HUES64 (cell line): ENCODE data around the gene CHCHD5. TPM values are rescaled to one million over a fixed set of nuclear protein-coding genes. Genes with fewer than 3 reads are reported as not detected.
A peak's percentile ranks its signal among the peaks of the same experiment; 100 is the strongest.
"Not testable (repeated sequence)": the region's sequence is repeated elsewhere in the genome, so short reads cannot be mapped to it uniquely, and the experiment has no call there.

Experiments used
- H3K27ac ChIP-seq: 2 replicates; pipeline ENCODE4 v1.7.0; 2013; ENCODE audit warnings: low read depth, low read length, inconsistent platforms
- H3K27me3 ChIP-seq: 2 replicates; pipeline ENCODE4 v1.6.1; 2013; ENCODE audit warnings: mild to moderate bottlenecking, low read length; ENCODE audit not compliant: insufficient read depth
- H3K36me3 ChIP-seq: 2 replicates; pipeline ENCODE4 v1.6.1; 2013; ENCODE audit warnings: mild to moderate bottlenecking, low read length; ENCODE audit not compliant: insufficient read depth
- H3K4me1 ChIP-seq: 2 replicates; pipeline ENCODE4 v1.6.1; 2013; ENCODE audit warnings: mild to moderate bottlenecking, low read length, moderate library complexity; ENCODE audit not compliant: insufficient read depth
- H3K4me3 ChIP-seq: 2 replicates; pipeline ENCODE4 v1.5.1; 2013; ENCODE audit warnings: mild to moderate bottlenecking, low read length, moderate library complexity
- H3K9ac ChIP-seq: 2 replicates; pipeline ENCODE4 v1.6.1; 2013; ENCODE audit warnings: mild to moderate bottlenecking, low read depth, low read length
- H3K9me3 ChIP-seq: 2 replicates; pipeline ENCODE4 v1.6.1; 2013; ENCODE audit warnings: low read depth, low read length; ENCODE audit not compliant: insufficient read depth
- WGBS: fragments of 150-250, 120-280 bp; methylation state at CpG from one replicate; pipeline ENCODE4 v1.1.7; 2013; ENCODE audit warnings: missing lambda C conversion rate; 5-methylcytosine and 5-hydroxymethylcytosine counted together
- polyA plus RNA-seq, 2 experiments: library from polyadenylated mRNA; stranded (reverse); fragments of 50-300 nt; gene quantifications; one replicate each; pipeline ENCODE4 v1.2.3, GENCODE V29; 2013

Gene CHCHD5, protein sequence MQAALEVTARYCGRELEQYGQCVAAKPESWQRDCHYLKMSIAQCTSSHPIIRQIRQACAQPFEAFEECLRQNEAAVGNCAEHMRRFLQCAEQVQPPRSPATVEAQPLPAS
- 36.2 TPM for polyA plus RNA-seq (2013, experiment 1 of 2)
- 31.2 TPM for polyA plus RNA-seq (2013, experiment 2 of 2)

DNA sequence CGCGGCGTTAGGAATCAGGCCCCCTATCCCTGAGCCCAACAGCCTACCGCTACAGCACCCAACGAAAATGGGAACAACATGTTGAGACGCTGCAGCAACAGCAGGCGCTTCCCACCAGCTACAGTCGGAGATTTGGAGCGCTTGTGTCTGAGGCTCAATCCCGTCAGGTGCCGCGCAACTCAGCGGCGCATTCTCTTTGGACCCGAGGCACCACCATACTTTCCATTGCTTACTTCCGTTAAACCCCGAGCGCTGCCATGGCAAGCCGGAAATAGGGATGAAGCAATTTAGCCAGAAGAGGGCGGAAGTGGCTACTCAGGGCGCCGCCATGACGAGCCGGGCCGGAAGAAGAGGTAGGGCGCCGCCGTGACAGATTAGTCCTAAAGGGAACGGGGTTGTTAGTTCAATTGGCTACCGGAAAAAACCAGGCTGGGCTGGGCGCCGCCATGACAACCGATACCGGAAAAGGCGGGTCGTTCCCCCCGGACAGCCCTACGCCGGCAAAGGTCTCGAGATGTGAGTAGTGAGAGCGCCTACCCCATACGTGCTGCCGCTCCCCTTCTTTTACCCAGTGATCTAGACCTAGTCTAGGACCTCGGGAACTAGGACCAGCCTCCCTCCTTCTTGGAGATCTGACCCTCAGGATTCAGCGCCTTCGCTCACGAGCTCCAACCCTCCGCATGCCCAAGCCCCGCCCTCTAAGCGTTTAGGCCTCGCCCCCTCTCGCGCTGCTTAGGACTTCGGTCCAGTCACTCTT lies at the start of gene CHCHD5:
TSS of gene CHCHD5 (plus strand) at position 476 of the 757 bp plus-strand sequence. CDS start at position 515, 39 bp downstream.
- Histone ChIP-seq H3K27ac (peak within 1 kb of the TSS; percentile 89), H3K4me1 (peaks cover 7% of the 10 kb centered on the region), H3K4me3 (peak within 1 kb of the TSS; percentile 75), H3K9ac (peak within 1 kb of the TSS; percentile 75), H3K27me3 (no peaks in the 10 kb centered on the region), H3K36me3 (peaks cover 26% of the 10 kb centered on the region), H3K9me3 (no peaks in the 10 kb centered on the region)
- WGBS = under 1% methylated on average over 54 of the region's 54 CpGs

DNA sequence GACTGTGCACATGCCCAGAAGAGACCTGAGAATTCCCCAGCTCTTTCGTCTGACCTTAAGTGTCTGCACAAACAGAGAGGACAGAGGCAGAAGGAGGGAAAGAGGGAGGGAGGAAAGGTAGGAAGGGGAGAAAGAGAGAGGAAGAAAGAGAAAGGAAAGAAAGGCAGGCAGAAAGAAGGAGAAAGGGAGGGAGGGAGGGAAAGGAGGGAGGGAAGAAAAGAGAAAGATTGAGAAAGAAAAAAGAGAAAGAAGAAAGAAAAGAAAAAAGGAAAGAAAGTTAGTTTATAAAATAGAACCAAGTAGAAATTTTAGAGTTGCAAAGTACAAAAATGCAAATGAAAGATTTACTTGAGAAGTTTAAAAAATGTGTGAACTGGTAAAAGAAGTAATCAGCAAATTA lies 49.6 kb upstream of the CHCHD5 start:
- H3K27me3 ChIP-seq = no peaks in the 10 kb centered on the region
- 77% methylated on average over 1 of the region's 1 CpG for WGBS
- no peaks in the 10 kb centered on the region for H3K4me1 ChIP-seq
- no peak overlapping the region for H3K9ac ChIP-seq
- H3K36me3 ChIP-seq = peaks cover 30% of the 10 kb centered on the region
- H3K4me3 ChIP-seq = no peak overlapping the region
- no peak overlapping the region for H3K27ac ChIP-seq
- no peaks in the 10 kb centered on the region for H3K9me3 ChIP-seq

GRCh38 chr2:112536665-112537064 lies 47.7 kb upstream of the CHCHD5 start:
- H3K27ac ChIP-seq, H3K9ac ChIP-seq, H3K4me3 ChIP-seq, H3K9me3 ChIP-seq, H3K27me3 ChIP-seq, H3K4me1 ChIP-seq: not testable (repeated sequence)
- H3K36me3 ChIP-seq = peaks cover 13% of the 10 kb centered on the region

GRCh38 chr2:112539306-112539705 lies 45.1 kb upstream of the CHCHD5 start:
- Histone ChIP-seq H3K4me3 (no peak overlapping the region), H3K36me3 (no peaks in the 10 kb centered on the region), H3K9me3 (no peaks in the 10 kb centered on the region), H3K4me1 (peaks cover 3% of the 10 kb centered on the region; the same call in 1 of the 2 replicates), H3K27ac (no peak overlapping the region), H3K27me3 (no peaks in the 10 kb centered on the region), H3K9ac (no peak overlapping the region)
- 93% methylated on average over 1 of the region's 2 CpGs for WGBS

DNA sequence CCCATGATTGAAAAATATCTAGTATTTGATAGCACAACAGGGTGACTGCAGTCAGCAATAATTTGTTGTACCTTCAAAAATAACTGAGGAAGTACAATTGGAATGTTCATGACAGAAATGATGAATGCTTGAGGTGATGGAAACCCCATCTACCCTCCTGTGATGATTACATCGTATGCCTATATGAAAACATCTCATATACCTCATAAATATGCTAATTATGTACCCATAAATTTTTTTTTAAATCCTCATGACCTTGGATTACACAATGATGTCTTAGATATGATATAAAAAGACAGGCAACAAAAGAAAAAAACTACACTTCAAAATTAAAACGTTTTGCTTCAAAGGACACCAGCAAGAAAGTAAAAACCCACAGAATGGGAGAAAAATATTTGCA lies 43.5 kb upstream of the CHCHD5 start:
- Histone ChIP-seq H3K36me3 (peaks cover 4% of the 10 kb centered on the region), H3K9ac (peak overlapping the region; percentile 95; the same call in 1 of the 2 replicates), H3K27ac (no peak overlapping the region), H3K4me3 (peak overlapping the region; percentile 90; the same call in 1 of the 2 replicates), H3K27me3 (no peaks in the 10 kb centered on the region), H3K4me1 (peaks cover 3% of the 10 kb centered on the region; the same call in 1 of the 2 replicates), H3K9me3 (no peaks in the 10 kb centered on the region)
- WGBS = 100% methylated on average over 1 of the region's 2 CpGs

GRCh38 chr2:112541315-112542122 lies 42.9 kb upstream of the CHCHD5 start:
- H3K4me3 ChIP-seq = peak overlapping the region; percentile 90
- 26% methylated on average over 33 of the region's 34 CpGs for WGBS
- H3K27ac ChIP-seq = peak overlapping the region; percentile 94
- H3K36me3 ChIP-seq = peaks cover 8% of the 10 kb centered on the region
- peak overlapping the region; percentile 95 for H3K9ac ChIP-seq
- no peaks in the 10 kb centered on the region for H3K27me3 ChIP-seq
- H3K4me1 ChIP-seq = peaks cover 3% of the 10 kb centered on the region; the same call in 1 of the 2 replicates
- H3K9me3 ChIP-seq = no peaks in the 10 kb centered on the region

GRCh38 chr2:112542123-112542983 lies 42.1 kb upstream of the CHCHD5 start, which contains the start of gene POLR1B:
Gene POLR1B (plus strand): TSS chr2:112542465. CDS start chr2:112542495, 30 bp downstream.
- Histone ChIP-seq H3K36me3 (peaks cover 15% of the 10 kb centered on the region), H3K27ac (peak within 1 kb of the TSS; percentile 94), H3K4me1 (peaks cover 3% of the 10 kb centered on the region; the same call in 1 of the 2 replicates), H3K9ac (peak within 1 kb of the TSS; percentile 95), H3K27me3 (no peaks in the 10 kb centered on the region), H3K4me3 (peak within 1 kb of the TSS; percentile 90), H3K9me3 (no peaks in the 10 kb centered on the region)
- WGBS = under 1% methylated on average over 66 of the region's 67 CpGs

GRCh38 chr2:112542984-112543661 lies 41.3 kb upstream of the CHCHD5 start:
- Histone ChIP-seq H3K27me3 (no peaks in the 10 kb centered on the region), H3K27ac (no peak overlapping the region), H3K36me3 (peaks cover 23% of the 10 kb centered on the region), H3K4me1 (peaks cover 3% of the 10 kb centered on the region; the same call in 1 of the 2 replicates), H3K9me3 (no peaks in the 10 kb centered on the region), H3K4me3 (peak overlapping the region; percentile 90), H3K9ac (peak overlapping the region; percentile 95)
- 4% methylated on average over 18 of the region's 18 CpGs for WGBS

- H3K9ac ChIP-seq = no peak overlapping the region
- no peaks in the 10 kb centered on the region for H3K27me3 ChIP-seq
- no peak overlapping the region for H3K4me3 ChIP-seq
- H3K27ac ChIP-seq = no peak overlapping the region
- no peaks in the 10 kb centered on the region for H3K4me1 ChIP-seq
- no peaks in the 10 kb centered on the region for H3K9me3 ChIP-seq
- 91% methylated on average over 4 of the region's 4 CpGs for WGBS
- peaks cover 63% of the 10 kb centered on the region for H3K36me3 ChIP-seq
These were observed 37.1 kb upstream of the CHCHD5 start for GRCh38 chr2:112547333-112547732.

GRCh38 chr2:112548980-112549379 lies 35.4 kb upstream of the CHCHD5 start:
- Histone ChIP-seq H3K4me1 (no peaks in the 10 kb centered on the region), H3K27ac (no peak overlapping the region), H3K9me3 (no peaks in the 10 kb centered on the region), H3K27me3 (no peaks in the 10 kb centered on the region), H3K36me3 (peaks cover 80% of the 10 kb centered on the region), H3K4me3 (no peak overlapping the region), H3K9ac (no peak overlapping the region)
- 99% methylated on average over 2 of the region's 2 CpGs for WGBS
